HuH-7 (cell line): ENCODE results near the gene CHTOP.
"Not testable (repeated sequence)": the region's sequence is repeated elsewhere in the genome, so short reads cannot be mapped to it uniquely, and the experiment has no call there.

ENCODE experiments used
- DNase-seq: peaks from one replicate; pipeline ENCODE4 v3.0.0; 2011; ENCODE audit warnings: low spot score

Gene CHTOP, protein sequence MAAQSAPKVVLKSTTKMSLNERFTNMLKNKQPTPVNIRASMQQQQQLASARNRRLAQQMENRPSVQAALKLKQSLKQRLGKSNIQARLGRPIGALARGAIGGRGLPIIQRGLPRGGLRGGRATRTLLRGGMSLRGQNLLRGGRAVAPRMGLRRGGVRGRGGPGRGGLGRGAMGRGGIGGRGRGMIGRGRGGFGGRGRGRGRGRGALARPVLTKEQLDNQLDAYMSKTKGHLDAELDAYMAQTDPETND

DNA sequence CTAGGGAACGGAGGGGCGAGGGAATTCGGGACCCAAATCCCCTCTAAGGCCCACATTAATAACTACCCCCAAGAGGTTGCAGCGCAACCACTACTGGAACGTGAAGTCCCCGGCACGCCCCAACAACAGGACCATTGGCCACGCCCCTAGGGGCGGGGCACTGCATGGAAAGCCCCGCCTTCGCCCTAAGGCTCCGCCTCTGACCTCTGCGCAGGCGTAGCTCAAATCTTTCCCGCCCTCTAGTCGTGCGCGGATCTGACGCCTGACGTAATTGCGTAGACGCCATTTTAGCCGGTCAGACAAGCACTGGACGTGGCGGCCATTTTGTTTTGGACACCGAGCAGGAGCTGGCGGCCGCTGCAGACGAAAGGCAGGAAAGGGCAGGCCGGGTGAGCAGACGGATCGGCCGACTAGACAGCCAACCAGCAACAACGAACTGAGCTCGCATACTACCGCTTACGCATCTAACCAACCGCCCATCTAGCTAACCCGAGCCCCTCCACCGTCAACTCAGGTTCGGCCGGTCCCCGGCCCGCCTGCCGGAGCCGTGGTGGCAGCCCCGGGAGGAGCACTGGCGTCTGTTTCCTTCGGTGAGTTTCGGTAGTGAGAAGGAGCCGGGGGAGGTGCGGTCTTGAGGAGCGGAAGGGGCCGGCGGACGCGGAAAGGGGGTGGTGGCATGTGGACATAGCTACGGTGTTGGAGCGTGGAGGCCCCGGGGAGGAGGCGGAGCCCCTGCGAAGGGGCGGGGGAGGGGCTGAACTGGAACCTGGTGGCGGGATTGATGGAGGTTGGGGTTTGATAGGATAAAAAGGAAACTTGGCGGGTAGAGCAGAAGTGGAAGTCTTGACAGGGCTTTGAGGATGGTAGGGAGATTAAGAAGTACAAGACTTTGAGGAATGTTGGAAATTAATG, at the start of gene CHTOP:
Gene CHTOP, plus strand, starts transcription at position 313 of the 912 bp plus-strand sequence. CDS start 2,523 bp downstream, outside the sequence.
- peak; percentile 89 for DNase-seq

DNA sequence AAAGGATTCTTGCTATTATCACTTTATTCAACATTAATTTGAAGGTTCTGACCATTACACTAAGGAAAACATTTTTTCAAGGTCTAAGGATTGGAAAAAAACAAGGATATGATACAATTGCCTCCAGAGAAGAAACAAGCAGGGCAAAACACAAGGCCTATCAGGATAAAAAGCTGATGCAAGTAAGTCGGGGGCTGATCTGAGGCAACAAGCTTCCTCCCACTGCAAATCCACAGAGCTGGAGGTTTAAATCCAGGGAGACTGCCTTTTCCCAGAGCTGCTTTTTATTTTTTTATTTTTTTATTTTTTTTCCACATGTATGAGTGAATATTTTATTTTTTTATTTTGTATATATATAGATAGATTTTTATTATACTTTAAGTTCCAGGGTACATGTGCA, 48.9 kb upstream of the CHTOP start:
- DNase-seq: no peak

DNA sequence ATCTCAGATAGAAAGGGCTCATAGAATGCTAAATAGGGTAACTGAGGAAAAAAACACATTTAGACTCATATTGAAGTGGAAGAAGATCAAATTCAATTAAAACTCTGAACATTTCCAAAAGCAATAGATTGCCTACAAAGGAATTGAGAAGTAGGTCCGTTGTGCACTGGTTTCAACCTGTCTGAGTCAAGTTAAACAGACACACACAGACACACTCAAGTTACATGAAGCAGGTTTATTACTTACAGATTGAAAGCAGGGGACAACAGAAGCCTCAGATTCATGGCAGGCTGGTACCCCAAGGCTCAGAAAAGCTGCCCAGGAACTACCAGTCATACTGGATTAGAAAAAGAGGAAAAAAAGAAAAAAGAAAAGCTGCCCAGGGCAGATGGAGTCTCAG, 47.5 kb upstream of the CHTOP start:
- DNase-seq: no peak

DNA sequence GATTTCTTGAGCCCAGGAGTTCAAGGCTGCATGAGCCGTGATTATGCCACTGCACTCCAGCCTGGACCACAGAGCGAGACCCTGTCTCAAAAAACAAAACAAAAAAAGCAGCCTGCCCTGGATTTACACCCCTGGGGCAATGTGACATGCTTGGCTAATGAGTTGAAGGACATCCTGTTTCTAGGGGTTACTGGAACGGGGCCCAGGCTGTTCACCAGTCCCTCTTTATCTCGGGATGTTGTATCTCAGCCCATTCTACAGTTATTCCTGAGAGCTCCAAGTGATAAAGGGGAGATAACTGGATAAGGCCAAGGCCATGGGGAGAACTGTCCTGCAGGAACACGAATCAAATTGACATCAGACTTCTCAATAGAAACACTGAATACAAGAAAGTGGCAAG, 46.6 kb upstream of the CHTOP start:
- DNase-seq: no peak

DNA sequence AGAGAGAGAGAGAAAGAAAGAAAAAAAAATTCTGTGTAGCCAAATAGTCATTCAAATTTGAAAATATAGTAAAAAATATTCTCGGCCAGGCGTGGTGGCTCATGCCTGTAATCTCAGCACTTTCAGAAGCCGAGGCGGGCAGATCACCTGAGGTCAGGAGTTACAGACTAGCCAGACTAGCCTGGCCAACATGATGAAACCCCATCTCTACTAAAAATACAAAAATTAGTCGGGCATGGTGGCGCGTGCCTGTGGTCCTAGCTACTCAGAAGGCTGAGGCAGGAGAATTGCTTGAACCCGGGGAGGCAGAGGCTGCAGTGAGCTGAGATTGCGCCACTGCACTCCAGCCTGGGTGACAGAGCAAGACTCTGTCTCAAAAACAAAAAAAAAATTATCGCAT, 45.8 kb upstream of the CHTOP start:
- DNase-seq: not testable (repeated sequence)

DNA sequence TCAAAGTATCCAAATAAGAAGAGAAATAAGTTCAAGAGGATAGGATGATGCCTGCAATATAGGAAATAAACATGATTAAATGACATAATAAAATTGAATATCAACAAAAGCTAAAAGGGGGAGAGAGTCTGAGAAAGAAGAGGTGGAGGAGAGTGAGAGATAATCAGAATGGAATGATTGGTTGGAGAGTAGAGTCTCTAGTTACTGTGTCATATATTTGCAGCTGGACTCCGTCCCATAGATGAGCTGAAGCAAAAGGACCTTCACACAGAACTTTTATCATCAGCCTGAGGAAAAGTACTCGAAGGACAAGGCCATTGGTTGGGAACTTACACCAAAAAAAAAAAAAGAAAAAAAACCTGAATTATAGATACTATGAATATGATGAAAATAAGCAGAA, 45.4 kb upstream of the CHTOP start:
- DNase-seq: no peak

DNA sequence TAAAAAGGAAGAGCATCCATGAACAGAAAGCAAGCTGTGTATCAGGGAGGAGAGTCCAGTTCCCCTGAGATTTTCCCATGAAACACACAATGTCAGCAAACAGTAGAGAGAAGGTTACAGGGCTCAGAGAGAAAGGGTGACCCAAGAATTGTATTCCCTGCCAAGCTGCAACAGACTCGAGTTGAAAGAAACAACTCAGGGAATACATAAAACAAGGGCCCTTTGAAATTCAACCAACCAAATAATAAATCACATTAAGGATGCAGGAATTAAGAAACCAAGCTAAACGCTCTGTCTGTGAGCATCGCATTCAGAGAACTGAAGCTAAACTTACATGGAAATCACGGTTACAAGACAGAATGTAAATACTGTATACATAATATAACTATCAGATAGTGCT, 41.1 kb upstream of the CHTOP start:
- no peak for DNase-seq

DNA sequence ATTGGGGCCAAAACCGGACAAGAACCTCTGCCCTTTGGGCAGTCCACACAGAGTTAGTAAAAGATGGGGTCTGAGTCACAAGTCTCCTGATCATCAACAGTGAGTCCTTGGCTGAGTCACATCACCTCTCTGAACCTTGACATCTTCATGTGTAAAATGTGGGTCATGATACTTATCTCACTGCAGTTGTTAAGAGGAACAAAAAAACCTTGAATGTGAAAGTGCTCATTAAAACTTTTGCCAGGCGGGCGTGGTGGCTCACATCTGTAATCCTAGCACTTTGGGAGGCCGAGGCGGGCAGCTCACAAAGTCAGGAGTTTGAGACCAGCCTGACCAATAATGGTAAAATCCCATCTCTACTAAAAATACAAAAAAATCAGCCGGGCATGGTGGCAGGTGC, 36.7 kb upstream of the CHTOP start:
- DNase-seq: no peak

DNA sequence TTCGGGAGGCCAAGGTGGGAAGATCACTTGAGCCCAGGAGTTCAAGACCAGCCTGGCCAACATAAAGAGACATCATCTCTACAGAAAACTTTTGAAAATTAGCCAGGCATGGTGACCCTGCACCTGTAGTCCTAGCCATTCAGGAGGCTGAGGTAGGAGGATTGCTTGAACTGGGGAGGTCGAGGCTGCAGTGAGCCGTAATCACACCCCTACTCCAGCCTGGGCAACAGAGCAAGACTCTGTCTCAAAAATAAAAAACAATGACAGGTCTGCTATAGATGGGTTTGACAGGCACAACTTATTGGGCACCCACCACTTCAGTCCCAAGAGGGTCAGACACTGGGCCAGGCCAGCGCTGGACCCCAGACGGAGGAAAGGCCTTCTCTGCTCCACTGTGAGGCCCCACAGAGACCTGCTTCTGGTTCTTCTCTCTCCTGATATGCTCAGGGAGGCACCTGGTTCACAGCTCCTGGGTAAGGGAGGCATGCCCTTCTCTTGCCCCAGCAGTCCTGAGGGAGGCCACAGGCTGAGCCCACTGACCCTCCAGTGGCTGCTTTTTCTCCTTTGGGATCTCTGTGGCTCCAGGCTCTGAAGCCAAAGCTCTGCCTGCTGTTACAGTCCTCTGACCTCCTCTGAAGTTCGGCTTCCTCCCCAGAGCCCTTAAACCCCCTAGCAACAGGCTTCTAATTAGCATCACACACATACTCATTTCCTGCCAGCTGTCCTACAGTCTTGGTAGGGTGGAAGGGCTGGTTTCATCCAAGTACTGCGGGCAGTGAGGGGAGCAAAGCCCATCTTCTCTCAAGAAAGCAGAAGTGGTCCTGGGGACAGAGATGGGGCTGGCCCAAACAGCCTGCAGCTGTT, 35.3 kb upstream of the CHTOP start:
- DNase-seq: no peak

DNA sequence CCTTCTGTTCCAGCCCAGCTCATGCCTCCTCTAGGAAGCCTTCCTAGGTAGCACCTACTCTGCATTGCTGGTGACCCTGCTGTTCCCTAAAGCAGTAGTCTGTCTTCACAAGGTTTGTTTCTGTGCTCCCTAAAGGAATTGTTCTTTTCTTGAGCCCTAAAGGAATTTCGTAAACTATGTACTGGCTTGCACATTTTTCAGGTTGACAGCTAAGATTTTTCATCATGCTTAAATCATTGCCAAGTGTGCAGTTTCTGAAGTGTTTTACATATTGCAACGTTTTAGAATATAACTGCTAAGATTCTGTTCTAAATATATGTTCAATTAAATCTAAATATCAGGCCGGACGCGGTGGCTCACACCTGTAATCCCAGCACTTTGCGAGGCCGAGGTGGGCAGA, 34.0 kb upstream of the CHTOP start:
- DNase-seq: no peak

DNA sequence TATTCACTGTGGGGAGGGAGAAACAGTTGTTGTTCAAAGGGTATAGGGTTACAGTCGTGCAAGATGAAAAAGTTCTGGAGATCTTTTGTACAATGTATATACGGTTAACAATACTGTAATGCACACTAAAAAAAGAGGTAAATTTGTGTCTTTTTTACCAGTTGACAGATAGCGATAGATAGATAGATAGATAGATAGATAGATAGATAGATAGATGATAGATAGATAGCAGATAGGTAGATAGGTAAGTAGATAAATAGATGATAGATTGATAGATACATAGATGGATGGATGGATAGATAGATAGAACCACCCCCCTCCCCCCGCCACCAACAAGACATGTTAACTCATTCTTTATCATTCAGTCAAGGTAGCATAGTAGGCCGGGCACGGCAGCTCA, 31.1 kb upstream of the CHTOP start:
- no peak for DNase-seq

DNA sequence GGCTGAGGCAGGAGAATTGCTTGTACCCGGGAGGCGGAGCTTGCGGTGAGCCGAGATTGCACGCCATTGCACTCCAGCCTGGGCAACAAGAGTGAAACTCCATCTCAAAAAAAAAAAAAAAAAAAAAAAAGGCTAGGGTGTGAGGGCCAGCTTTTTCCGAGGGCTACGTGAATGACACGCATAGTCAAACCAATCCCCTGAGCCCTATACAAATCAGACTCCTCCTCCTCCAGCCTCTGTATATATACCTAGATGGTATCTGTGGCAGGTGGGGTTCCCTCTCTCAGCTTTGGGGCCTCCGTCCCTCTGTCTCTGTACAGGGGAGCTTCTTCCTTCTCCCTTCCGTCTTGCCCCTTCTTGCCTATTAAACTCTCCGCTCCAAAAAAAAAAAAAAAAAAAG, 27.7 kb upstream of the CHTOP start:
- no peak for DNase-seq

DNA sequence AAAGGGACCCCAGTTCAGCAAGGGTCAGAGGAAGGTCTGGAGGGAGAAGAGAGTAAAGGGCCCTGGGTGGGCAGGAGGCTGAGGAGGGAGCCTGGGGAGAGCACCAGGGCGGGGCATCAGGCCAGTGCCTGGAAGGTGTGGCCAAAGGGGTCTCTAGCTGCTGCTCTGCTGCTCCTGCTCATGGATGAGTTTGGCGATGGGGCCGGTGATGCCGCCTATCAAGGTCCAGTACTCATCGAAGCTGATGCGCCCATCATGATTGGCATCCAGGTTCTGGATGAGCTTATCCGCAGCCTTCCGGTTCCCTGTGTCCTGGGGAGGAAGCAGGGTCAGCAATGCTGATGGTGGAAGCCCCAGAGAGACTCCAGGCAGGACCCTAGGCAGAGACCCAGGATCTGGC, 26.5 kb upstream of the CHTOP start:
- DNase-seq: no peak

DNA sequence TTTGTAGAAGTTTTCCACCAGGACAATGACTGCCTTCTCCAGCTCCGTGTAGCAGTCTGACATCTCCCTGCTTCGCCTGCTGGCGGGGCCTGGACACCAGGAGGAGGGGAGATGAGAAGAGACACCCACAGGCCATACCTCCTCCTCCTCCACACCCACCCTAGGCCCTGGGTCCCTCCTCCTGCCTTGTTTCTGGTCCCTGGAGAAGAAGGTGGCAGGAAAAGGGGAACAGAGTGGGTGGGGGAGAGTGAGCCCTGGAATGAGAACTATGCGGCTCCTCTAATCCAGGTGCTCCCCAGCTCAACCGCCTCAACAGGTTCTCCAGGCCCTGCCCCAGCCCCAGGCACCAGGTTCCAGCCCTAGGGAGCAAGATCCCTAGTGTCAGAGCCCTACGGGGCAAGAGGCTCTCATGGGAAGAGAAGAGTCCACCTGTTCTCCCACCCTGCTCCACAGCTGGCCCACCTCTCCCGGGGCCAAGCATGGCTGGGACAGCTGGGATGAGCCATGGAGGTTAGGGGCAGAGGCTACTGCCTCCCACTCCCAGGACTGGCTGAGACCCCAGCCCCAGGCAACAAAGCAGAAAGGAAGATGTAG, 25.7 kb upstream of the CHTOP start:
- no peak for DNase-seq

DNA sequence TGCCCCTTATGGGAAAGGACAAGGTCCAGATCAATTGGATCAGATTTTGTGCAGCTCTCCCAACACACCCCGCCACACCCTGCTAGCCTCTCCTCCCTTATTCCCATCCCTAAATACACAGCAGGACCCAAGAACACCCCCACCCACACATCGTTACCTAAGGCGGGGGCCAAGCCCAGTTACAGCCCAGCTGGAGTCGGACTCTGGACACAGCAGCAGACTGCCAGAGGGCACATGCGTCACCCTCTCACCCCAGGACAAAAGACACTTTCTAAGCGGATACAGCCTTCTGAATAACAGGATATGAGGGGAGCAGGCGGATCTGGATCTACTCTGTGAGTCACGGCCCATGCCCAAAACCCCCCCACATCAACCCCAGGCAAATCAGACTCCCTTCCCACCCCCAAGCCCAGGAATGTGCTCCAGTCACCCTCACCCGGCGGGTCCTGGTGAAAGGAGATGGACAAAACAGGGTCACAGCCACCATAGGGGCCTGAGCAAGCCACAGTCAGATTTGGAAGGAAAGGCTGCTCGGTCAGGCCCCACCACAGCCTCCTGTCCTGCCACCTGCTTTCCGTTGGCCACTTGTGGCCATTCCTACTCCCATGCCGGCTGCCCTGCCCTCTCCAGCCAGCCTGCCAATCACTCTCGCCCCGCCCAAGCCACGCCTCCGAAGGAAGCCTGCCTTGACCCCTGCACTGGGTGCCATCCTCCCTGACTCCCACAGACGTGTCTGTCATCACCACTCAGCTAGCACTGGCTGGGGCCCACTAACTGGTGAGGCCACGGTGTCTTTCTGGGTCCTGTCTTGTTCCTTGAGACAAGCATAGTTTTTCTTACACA, 24.9 kb upstream of the CHTOP start:
- DNase-seq: peak; percentile 42

DNA sequence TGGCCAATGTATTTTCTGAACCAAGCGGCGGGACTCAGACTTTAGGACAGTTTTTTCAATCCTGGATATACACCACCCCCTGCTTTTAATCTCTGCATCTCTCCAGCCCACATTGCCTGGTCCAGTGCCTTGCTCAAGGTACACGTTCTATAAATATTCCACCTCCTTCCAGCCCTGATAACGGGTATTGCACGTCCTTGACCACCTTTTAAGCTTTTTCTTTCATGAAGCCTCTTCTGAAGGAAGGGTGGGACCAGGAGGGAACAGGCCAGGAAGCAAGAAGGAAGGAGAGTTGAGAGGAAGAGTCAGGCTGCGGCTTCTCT, 24.3 kb upstream of the CHTOP start:
- DNase-seq: no peak

DNA sequence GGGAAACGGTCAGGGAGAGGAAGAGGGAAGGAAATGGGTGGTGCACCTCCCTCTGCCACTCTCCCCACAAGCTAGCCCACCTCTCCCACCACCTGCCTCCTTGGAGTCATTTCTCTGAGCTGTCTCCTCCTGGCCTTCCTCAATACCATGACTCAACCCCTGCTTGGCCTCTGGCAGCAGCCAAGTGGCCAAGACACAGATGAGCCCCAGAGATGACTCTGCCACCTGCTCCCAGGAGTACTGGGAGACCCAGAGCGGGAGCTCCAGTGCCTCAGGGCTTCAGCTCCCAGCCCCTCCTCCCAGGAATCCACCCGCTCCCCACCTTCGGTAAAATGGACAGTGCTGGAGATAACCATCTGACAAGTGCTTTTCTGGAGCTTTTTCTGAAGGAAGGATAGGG, 23.5 kb upstream of the CHTOP start:
- no peak for DNase-seq

DNA sequence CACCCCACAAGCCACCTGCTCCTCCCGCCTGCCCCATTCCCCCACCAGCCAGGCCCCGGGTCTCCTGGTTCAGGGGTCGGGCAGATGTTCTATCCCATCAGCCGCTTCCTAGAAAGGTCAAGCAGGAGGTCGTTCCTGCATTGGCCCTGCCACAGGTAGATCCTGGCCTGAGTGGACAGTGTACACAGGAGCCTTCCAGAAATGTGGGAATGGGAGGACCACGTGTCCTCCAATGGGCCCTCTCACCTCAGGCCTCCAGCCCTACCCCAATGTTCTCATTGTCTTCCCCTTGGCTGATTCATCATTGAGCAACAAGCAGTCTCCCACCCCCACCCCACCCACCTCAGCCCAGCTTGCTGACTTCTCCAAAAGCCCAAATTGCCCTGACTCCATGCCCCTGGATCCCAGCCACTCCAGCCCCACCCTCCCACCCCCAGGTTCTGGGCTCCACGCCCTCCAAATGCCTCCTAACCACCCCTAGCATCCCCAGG, 23.0 kb upstream of the CHTOP start:
- no peak for DNase-seq

DNA sequence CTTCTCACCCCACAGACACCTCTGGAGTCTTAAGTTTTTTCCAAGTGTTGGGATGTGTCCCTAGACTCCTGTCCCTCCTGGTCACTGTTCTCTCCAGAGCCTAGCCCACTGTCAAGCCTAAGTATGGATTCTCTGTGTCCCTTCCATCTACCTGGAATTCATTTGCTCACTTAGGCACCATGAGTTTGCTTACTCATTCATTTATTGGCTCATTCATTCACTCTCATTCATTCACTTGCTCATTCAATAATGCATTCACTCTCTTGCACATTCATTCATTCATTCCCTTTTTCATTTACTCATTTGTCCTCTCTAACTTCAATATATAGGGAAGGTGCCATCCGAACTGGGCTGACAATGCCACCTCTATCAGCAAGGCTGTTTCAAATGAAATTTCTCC, 22.5 kb upstream of the CHTOP start:
- DNase-seq: no peak

DNA sequence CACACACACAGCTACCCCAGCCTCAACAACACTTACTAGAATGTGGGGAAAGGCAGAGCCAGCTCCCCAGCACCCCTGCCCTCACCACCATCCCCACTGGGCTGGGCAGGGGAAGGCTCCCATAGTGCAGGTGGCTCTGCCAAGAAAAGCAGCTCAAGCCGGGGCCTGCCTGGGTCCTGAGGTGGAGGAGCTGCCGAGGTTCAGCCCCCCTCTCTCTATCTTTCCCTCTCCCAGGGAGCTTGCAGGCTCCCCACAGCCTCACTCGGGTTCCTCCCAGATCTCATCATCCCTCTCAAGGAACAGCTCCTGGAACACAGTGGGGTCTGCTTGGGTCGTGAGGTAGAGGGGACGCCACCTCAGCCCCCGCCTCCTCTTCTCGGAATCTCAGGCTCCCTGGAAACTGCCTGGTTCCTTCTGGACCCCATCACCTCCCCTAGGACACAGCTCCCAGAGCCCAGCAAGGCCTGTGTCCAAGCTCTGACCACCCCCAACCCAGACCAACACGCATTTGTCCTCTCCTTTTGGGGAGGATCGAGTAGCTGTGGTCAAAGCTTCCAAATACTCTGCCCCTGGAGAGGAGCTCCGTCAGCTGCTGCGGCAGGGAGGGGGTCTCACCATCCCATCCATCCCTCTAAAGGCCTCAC, 21.6 kb upstream of the CHTOP start:
- DNase-seq: no peak
